DMS114 treated with DMSO at 0.1 percent for 48 hours (cell line): ENCODE results near the gene WDR62.

ENCODE experiments used
- DNase-seq: peaks from one replicate; lab custom pipeline; 2025; ENCODE audit not compliant: unreplicated experiment; lab: John Stamatoyannopoulos, UW

The WDR62 gene

DNA sequence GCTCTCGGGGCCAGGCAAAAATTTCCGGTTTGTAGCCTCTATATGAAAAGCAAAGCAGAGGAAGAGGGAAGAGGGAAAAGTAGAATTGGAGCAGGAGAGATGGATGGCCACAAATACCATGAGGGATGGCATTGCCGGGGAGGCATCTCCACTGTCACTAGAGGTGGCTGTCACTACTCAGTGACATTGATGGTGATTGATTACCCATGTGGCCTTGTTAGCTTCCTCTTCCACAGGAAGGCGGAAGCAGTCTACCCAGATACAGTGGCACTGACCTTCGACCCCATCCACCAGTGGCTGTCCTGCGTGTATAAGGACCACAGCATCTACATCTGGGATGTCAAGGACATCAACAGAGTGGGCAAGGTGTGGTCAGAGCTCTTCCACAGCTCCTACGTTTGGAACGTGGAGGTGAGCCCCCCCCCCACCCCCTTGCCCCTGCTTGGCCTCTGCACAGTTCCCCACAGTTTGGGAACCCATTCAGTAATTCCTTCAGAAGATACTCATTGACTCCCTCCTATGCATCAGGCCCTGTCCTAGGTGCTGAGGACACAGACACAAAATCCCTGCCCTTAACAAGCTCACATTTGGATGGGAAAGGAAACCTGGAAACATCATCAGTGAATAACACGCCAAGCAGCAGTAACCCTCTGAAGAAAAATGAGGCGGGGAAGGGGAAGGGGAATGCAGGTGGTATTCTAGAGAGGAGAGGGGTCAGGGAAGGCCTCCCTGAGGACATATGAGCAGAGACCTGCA lies 18.6 kb downstream of the WDR62 start:
- no peak for DNase-seq

DNA sequence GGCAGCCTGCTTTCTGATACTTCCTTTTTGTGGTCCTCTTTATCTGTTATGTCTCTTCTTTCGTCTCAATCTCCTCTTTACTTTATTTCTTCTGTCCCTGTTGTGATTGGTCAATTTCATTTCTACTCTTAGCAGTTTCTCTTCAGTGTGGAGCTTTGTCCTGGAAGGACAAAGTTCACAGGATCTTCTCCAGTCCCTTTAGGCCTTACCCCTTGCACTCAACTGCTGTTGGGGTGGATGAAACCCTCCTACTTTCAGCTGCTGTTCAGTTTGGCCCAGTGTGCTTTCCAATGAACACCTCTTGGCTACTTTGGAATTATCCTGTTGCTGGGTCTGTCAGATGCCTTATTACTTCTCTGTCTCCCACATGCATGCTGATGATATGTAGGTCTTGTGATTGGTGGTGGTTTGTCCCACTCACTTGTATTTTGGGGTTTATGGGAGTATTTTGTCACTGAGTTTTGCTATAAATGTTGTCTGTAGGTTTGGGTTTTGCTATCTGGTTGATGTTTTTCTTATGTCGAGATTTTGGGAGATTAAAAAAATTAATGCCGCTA lies 24.8 kb downstream of the WDR62 start:
- no peak for DNase-seq

DNA sequence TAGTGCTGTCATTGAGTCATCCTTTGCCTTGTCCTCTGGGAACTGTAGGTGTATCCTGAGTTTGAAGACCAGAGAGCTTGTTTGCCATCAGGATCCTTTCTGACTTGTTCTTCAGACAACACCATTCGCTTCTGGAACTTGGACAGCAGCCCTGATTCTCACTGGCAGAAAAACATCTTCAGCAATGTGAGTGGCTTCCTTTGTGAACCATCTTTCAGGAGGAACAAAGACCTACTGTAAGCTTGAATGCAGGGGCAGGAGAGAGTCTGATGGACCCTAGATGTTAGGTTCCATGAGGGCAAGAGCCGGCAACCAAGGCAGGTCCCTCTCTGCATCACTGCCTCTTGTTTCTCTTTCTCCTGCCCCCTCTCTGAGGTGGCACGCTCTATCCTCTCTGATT lies 26.7 kb downstream of the WDR62 start:
- no peak for DNase-seq

DNA sequence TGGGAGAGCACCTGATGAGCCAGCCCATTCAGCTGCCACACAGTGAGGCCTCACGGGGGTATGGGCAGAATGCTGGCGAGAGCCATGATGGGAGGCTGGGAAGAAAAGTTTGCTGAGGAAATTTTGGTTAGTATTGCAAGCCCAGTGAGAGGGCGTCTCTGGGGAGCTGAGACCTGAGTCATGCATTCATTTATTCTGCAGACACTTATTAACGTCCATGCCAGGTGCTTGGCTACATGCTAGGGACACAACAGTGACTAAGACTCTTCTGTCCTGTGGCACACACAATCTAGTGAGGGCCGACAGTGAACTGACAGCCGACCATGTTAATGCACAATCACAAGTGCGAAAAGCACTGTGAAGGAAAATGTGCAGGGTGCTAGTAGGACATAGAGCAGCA lies 27.2 kb downstream of the WDR62 start:
- DNase-seq, result no peak

DNA sequence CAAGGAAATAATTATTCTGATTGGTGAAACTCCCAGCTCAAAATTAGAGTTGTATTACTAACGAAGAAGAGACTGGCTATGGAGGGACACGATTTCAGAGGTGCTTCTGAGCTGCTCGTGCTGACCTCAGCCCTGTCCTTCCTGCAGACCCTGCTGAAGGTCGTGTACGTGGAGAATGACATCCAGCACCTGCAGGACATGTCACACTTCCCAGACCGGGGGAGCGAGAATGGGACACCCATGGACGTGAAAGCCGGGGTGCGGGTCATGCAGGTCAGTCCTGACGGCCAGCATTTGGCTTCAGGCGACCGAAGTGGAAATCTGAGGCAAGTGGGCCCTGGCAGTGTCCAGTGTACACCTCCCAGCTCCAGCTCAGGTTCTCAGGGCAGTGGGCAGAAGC lies 28.2 kb downstream of the WDR62 start:
- no peak for DNase-seq

DNA sequence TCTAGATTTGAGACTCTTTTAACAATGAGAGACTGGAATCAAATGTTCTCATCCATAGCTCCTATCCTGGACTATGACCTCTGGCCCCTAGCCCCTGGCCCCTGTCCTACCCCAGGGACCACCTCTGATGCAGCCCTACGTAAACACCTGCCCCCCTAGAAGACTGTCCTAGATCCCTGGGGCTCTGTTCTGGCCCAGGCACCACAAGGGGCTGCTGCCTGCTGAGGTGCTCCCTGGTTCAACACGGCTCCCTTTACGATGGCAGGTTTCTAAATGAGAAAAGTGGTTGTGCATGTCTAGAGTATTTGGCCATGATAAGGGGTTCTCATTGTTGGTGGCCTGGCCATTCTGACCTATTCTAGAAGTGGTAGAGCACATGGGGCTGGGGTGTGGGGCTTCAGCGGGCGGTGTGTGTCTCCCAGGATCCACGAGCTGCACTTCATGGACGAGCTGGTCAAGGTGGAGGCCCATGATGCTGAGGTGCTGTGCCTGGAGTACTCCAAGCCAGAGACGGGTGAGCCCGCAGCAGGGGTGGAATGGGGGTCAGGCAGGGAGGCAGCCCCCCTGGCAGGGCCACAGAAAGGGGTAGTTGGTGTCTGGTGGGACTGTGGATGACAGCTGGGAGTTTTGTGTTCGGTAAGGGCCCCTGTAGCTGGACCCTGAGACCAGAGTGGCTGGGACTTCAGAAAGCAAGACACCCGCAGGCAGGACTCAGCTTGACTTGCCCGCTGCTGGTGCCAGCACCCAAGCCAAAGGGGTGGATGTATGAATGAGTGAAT lies 29.7 kb downstream of the WDR62 start:
- DNase-seq, result no peak

DNA sequence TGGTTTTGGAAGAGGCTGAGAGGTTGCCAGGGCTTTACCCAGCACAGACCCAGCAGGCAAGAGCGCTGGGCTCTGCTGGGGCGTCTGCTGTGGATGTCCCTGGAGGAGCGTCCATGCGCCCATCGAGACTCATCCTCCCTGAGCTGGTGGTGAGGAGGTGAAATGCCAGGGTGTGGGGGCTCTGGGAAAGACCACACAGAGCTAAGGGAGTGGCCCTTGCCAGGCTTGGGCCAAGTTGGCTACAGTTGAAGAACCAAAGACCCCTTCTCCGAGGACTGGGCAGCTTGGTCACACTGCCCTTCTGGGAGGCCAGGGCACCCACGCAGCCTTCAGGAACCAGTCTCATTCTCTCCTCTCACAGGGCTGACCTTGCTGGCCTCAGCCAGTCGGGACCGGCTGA lies 31.6 kb downstream of the WDR62 start:
- DNase-seq, result no peak

DNA sequence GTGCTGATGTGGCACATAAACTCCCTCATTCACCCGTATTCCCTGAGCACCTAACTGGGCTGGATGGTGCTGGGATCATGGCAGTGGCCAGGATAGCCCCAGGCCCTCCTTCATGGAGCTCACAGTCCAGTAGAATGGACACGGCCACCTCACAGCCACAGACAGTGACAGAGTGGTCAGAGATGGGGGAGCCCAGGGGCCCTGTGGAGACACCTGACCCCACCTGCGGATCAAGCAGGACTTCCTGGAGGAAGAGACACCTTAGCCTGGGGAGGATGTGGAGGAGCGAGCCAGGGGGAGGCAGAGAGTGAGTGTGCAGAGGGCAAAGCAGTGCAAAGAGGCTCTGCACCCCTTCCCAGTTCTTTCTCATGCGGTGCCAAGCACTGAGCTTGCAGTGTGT lies 35.1 kb downstream of the WDR62 start:
- no peak for DNase-seq

DNA sequence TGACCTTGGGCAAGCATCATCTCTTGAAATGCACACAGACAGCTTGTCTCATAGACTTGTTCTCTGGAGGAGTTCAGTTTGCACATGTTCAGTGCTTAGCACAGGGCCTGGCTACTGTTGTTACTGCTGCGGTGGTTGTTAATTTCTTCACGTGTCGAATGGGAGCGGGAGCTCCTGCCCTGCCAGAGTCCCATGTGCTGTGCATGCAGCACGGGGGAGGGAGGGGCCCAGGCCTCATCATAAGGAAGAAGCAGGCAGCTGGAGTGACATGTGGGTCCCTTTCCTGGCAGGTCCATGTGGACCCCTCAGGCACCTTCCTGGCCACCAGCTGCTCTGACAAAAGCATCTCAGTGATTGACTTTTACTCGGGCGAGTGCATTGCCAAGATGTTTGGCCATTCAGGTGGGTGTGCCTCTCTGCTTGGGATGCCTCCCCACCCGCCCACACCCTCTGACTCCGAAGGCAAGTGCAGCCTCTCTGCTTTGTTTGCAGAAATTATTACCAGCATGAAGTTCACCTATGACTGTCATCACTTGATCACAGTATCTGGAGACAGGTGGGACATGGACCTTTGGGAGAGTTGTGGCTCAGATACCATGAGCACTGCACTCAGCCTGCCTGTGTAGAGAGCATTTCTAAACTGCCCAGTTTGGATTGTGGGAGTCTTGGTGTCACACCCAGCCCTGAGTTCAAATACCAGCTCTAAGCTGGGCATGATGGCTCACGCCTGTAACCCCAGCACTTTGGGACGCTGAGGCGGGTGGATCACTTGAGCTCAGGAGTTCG lies 36.4 kb downstream of the WDR62 start:
- no peak for DNase-seq

DNA sequence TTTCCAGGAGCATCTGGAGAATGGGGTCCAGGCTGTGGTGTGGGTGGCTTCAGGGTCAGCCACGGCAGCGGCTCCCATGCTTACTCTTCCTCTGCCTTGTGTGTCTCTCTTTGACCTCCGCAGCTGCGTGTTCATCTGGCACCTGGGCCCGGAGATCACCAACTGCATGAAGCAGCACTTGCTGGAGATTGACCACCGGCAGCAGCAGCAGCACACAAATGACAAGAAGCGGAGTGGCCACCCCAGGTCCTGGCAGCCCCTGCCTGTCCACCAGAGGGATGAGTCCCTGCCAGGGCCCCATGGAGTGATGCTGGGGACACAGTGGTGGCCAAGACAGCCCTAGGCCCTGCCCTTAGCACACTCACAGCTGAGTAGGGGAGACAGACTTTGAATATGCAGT lies 37.9 kb downstream of the WDR62 start:
- no peak for DNase-seq

DNA sequence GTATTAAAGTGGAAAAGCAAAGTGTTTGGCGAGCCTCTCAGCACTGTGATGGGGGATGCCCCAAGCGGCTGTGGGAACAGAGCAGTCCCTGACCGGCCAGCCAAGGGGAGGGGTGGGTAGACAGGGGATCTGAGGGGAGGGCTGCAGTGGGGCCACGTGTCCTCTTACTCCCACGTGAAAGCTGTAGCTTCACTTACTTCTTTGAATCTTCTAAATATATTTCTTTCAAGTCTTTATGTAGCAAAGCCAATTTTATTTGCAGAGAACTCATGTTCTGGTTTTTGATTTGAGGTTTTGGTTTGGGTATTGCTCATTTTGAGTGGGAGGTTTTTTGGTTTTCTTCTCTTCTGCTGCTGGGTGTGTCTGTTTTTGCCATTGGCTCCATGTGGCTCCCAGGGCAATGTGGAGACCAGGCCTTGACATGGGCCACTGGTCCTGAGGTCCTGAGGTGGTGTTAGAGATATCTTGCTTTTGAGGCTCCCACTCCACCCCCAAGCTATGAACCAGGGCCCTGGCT lies 38.5 kb downstream of the WDR62 start:
- DNase-seq, result no peak

DNA sequence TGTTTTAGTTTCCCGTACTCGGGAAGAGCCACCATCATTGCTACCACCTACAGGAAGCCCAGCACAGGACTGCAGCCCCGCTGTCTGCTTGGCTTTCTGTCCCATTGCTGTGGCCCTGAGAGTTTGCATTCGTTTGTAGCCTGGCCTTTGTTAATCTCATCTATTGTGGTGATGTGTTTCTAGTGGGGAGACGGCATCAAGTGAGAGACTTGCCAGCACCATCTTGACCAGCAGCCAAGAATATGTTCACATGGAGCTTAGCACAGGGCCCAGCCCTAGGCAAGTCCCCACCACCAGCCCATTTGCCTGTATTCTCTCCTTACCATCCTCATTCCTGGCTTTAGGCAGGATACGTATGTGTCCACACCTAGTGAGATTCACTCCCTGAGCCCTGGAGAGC lies 39.0 kb downstream of the WDR62 start:
- DNase-seq, result no peak

DNA sequence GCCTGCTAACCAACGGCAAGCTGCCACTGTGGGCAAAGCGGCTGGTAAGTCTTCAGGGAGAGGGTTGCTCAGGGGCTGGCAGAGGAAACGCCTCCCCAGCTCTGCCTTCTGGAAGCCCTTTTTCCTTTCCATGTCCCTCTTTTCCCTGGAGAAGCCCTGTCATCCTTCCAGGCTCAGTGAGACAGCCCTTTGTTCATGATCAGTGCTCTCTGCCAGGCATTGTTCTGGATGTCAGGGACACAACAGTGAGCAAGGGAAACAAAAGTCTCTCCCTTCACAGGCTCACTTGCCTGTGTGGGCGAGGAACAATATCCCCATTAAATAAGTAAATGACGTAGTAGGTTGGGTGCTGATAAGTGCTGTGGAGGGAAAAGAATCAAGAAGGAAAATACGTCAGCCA lies 42.3 kb downstream of the WDR62 start:
- no peak for DNase-seq

DNA sequence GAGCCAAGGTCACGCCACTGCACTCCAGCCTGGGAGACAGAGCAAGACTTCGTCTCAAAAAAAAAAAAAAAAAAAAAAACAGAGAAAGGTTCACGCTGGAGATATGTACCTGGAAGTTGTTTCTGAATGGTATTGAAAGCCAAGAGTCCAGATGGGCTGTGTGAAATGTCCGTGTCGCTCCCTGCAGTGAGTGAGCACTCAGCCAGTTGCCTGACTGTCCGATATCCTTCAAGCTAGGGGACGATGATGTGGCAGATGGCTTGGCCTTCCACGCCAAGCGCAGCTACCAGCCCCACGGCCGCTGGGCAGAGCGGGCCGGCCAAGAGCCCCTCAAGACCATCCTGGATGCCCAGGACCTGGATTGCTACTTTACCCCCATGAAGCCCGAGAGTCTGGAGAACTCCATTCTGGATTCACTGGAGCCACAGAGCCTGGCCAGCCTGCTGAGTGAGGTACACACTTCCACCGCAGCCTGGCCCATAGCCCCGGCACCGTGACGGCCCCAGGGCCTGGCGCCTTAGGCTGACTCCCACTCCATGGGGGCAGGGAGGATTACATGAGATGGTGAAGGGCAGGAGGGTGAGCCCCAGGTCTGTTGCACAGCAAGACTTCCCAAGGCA lies 44.6 kb downstream of the WDR62 start:
- DNase-seq, result no peak

DNA sequence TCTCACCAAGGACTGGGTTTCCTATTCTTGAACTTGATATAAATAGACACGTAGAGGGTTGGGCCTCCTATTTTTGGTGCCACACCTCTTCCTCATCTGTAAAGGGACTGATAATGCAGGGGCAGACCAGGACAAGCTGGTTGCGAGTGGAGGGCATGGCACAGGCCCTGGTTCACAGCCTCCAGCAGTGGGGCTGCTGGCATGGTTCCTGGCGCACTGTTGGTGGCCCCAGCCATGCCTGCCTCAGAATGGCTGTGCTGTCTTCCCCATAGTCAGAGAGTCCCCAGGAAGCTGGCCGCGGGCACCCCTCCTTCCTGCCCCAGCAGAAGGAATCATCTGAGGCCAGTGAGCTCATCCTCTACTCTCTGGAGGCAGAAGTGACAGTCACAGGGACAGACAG lies 45.8 kb downstream of the WDR62 start:
- no peak for DNase-seq

DNA sequence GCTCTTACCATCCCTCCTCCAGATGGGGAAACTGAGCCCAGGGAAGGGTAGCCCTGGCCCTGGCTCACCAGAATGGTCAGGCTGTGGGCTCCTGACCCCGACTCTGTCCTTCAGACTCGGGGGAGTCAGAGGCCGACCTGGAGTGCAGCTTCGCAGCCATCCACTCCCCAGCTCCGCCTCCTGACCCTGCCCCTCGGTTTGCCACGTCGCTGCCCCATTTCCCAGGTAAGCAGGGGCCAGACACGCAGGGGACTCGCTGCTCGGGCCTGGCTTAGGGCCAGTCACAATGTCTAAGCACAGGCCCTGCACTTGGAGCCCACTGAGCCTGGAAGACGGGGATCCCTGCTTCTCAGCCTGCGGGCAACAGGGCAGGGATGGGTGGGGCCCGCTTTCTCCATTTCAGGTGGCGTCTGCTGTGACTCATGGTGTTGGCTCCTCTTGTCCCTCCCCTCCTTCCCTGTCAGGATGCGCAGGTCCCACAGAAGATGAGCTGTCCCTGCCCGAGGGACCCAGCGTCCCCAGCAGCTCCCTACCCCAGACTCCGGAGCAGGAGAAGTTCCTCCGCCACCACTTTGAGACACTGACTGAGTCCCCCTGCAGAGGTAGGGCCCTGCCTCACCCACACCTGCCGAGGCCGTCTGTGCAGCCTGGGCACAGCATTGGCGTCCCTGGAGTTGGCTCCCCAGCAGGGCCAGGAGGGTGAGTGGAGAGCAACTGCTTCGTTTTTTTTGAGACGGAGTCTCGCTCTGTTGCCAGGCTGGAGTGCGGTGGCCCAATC lies 47.0 kb downstream of the WDR62 start:
- DNase-seq, result no peak

DNA sequence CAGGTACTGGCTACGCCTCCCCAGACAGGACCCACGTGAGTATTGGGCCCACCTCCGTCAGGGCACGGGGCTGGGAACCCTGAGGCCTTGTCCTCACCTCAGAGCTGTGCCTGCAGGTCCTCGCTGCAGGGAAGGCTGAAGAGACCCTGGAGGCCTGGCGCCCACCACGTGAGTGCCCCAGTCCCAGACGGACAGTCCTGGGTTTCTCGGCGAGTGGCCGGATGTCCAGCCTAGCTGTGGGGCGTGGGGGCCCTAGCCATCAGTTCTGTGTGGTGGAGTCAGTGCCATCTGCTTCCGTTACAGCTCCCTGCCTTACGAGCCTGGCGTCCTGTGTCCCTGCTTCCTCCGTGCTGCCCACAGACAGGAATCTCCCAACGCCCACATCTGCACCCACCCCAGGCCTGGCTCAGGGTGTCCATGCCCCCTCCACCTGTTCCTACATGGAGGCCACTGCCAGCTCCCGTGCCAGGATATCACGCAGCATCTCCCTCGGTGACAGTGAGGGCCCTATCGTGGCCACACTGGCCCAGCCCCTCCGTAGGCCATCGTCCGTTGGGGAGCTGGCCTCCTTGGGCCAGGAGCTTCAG lies 48.4 kb downstream of the WDR62 start:
- no peak for DNase-seq

DNA sequence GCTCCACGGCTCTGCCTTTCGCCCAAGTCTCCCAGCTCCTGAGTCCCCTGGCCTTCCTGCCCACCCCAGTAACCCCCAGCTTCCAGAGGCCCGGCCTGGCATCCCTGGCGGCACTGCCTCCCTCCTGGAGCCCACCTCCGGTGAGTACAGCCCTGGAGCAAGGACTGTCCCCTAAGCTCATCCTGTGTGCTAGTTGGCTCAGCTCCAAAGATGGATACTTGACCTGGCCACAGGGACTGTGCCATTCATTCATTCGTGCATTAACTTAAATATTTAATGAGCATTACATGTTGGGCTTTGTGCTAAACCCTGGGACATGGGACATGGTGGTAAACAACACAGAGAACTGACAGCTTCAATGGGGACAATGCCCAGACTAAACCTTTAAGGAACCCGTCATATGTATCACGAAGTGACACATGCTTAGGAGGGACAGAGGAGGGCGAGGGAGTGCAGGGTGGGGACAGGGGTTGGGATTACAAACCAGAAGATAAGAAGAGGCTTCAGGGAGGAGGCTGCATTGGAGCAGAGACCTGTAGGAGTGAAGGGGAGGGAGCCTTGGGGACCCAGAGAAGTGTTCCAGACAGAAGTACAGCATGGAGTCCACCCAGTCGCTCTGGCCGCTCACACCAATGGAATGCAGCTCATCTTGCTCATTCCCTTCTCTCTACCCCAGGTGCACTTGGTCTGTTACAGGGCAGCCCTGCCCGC lies 49.3 kb downstream of the WDR62 start:
- no peak for DNase-seq

DNA sequence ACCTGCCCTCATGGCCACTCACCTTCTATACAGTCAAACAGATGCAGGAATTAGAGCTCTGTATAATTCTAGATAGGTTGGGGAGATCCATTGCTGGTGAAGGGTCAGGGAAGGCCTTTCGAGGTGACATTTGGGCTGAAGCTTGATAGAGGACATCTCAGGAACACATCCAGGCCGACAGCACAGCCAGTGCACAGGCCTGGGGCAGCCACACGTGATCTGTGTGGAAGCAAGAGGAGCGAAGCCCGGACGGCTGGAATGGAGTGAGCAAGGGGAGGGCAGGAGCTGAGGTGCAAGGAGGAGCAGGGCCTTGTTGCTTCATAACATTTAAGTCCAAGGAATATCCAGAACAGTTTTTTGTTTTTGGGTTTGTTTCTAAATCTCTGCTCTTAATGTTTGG lies 51.7 kb downstream of the WDR62 start:
- no peak for DNase-seq
